ENCODE measurements around the gene FMNL1.

The FMNL1 gene

GRCh38 chr17:45283711-45284110, 62.0 kb downstream of the FMNL1 start:
- no peak for DNase-seq (ENCODE audit: low read depth)

GRCh38 chr17:45284176-45285140, 62.8 kb downstream of the FMNL1 start:
- DNase-seq (ENCODE audit: low read depth) = no peak

GRCh38 chr17:45286286-45286685, 64.6 kb downstream of the FMNL1 start:
- DNase-seq (ENCODE audit: low read depth) = no peak

GRCh38 chr17:45287526-45288500, 66.1 kb downstream of the FMNL1 start:
- no peak for DNase-seq (ENCODE audit: low read depth)

GRCh38 chr17:45288825-45289224, 67.1 kb downstream of the FMNL1 start:
- no peak for DNase-seq (ENCODE audit: low read depth)

GRCh38 chr17:45289301-45290268, 67.9 kb downstream of the FMNL1 start:
- no peak for DNase-seq (ENCODE audit: low read depth)

GRCh38 chr17:45290269-45290765, 68.6 kb downstream of the FMNL1 start:
- no peak for DNase-seq (ENCODE audit: low read depth)

- DNase-seq (ENCODE audit: low read depth) = no peak
Measured at GRCh38 chr17:45291171-45291805, 69.6 kb downstream of the FMNL1 start.

- DNase-seq (ENCODE audit: low read depth) = no peak
Measured at GRCh38 chr17:45292696-45293412, 71.2 kb downstream of the FMNL1 start.

GRCh38 chr17:45293413-45294211, 71.9 kb downstream of the FMNL1 start:
- DNase-seq (ENCODE audit: low read depth) = peak; percentile 82

- peak; percentile 75 for DNase-seq (ENCODE audit: low read depth)
Measured at GRCh38 chr17:45294506-45294905, 72.8 kb downstream of the FMNL1 start.

- no peak for DNase-seq (ENCODE audit: low read depth)
Measured at GRCh38 chr17:45296003-45296832, 74.5 kb downstream of the FMNL1 start.

- DNase-seq (ENCODE audit: low read depth) = no peak
Measured at GRCh38 chr17:45296833-45297124, 75.1 kb downstream of the FMNL1 start.
